Measurements from ENCODE around the gene GIMAP8. TPM values are rescaled to one million over a fixed set of nuclear protein-coding genes. Genes with fewer than 3 reads are reported as not detected.

The GIMAP8 gene
- total and polyA plus RNA-seq, 2 experiments from 2014 or later: 0.06 TPM; not detected in 1

DNA sequence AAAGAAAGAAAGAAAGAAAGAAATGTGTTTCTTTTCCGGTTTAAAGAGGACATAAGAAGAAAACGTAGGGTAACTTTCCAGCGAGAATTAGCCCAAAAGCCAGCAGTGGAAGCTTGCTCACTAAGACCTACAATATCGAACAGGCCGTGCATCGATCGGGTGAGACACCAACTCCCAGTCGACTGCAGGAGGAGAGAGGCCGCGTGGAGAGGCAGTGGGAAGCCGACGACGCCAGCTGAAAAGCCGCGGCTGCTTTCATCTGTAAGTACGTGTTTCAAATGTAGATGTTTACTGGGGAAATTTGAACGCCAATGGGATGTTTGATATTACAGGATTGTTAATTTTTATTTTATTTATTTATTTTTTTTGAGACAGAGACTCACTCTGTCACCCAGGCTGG, 28.6 kb upstream of the GIMAP8 start:
- Histone ChIP-seq H3K4me2 (no peak overlapping the region), H3K9me2 (ENCODE audit: insufficient read depth) (0 out of 2 replicates have a peak, but pooled peaks cover 4% of the 10 kb centered on the region), H3K79me2 (replicated peaks; ENCODE audit: insufficient read depth) (no peaks in the 10 kb centered on the region), H3F3A (replicated peaks; ENCODE audit: low read depth) (0 out of 2 replicates have a peak, but pooled peaks cover 4% of the 10 kb centered on the region), H3K36me3 (ENCODE audit: insufficient read depth) (no peaks in the 10 kb centered on the region), H3K27me3 (ENCODE audit: insufficient read depth) (no peaks in the 10 kb centered on the region), H4K20me1 (replicated peaks; ENCODE audit: insufficient read depth) (no peaks in the 10 kb centered on the region), H2AFZ (0 out of 2 replicates have a peak overlapping the region, but pooled peaks have one; percentile 72), H3K4me3 (no peak overlapping the region), H3K27ac (ENCODE audit: low read depth) (no peak overlapping the region), H3K4me1 (ENCODE audit: insufficient read depth) (peaks cover 12% of the 10 kb centered on the region)
- H3K27me3 Mint-ChIP-seq (ENCODE audit: insufficient read depth, low read depth, poor library complexity): peaks cover 2% of the 10 kb centered on the region
- no peaks in the 10 kb centered on the region for H3K9me3 Mint-ChIP-seq
- DNase-seq (ENCODE audit: low spot score): no peak
- H3K36me3 Mint-ChIP-seq (ENCODE audit: low read depth): no peaks in the 10 kb centered on the region
- H3K4me1 Mint-ChIP-seq: peaks cover 17% of the 10 kb centered on the region
- no peak for TF ChIP-seq EZH2 (IDR thresholded peaks at IDR 0.05; ENCODE audit: low read depth, unreplicated experiment)
- TF ChIP-seq ZNF462 (CRISPR knock-in tag; IDR thresholded peaks at IDR 0.05): no peak
- TF ChIP-seq ZNF331 (CRISPR knock-in tag; IDR thresholded peaks at IDR 0.05; ENCODE audit: low read depth): no peak
- no peak for TF ChIP-seq CREB1 (CRISPR knock-in tag; IDR thresholded peaks at IDR 0.05; ENCODE audit: low read depth)
- TF ChIP-seq ZNF114 (CRISPR knock-in tag; IDR thresholded peaks at IDR 0.05): no peak
- TF ChIP-seq, protein P1, sequence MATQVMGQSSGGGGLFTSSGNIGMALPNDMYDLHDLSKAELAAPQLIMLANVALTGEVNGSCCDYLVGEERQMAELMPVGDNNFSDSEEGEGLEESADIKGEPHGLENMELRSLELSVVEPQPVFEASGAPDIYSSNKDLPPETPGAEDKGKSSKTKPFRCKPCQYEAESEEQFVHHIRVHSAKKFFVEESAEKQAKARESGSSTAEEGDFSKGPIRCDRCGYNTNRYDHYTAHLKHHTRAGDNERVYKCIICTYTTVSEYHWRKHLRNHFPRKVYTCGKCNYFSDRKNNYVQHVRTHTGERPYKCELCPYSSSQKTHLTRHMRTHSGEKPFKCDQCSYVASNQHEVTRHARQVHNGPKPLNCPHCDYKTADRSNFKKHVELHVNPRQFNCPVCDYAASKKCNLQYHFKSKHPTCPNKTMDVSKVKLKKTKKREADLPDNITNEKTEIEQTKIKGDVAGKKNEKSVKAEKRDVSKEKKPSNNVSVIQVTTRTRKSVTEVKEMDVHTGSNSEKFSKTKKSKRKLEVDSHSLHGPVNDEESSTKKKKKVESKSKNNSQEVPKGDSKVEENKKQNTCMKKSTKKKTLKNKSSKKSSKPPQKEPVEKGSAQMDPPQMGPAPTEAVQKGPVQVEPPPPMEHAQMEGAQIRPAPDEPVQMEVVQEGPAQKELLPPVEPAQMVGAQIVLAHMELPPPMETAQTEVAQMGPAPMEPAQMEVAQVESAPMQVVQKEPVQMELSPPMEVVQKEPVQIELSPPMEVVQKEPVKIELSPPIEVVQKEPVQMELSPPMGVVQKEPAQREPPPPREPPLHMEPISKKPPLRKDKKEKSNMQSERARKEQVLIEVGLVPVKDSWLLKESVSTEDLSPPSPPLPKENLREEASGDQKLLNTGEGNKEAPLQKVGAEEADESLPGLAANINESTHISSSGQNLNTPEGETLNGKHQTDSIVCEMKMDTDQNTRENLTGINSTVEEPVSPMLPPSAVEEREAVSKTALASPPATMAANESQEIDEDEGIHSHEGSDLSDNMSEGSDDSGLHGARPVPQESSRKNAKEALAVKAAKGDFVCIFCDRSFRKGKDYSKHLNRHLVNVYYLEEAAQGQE (IDR thresholded peaks at IDR 0.05; ENCODE audit: unreplicated experiment): no peak
- TF ChIP-seq STAT1 (IDR thresholded peaks at IDR 0.05; ENCODE audit: unreplicated experiment): no peak
- no peak for TF ChIP-seq JUNB (IDR thresholded peaks at IDR 0.05; ENCODE audit: unreplicated experiment)
- no peak for TF ChIP-seq CTCF (conservative IDR thresholded peaks at IDR 0.05; ENCODE audit: low read depth in 2 of 2)
- TF ChIP-seq ETS1 (IDR thresholded peaks at IDR 0.05): no peak
- no peak for TF ChIP-seq NANOG (IDR thresholded peaks at IDR 0.05; ENCODE audit: borderline replicate concordance)
- no peak for TF ChIP-seq POLR2AphosphoS5 (IDR thresholded peaks at IDR 0.05; ENCODE audit: low read depth)
- H3K4me3 Mint-ChIP-seq: no peak overlapping the region
- ATAC-seq: no peak
- no peak overlapping the region for H3K27ac Mint-ChIP-seq

All from GM23338 (cell line).